Astrocyte (in vitro differentiated cells and primary cell): ENCODE measurements around the gene LGMN.
"Not testable (repeated sequence)": the region's sequence is repeated elsewhere in the genome, so short reads cannot be mapped to it uniquely, and the experiment has no call there.

Experiments used
- CTCF ChIP-seq: IDR thresholded peaks from 2 replicates; pipeline ENCODE4 v1.5.1; 2011; ENCODE audit warnings: low read depth, mild to moderate bottlenecking, inconsistent platforms, low read length, moderate library complexity; ENCODE audit not compliant: insufficient read depth
- EZH2 ChIP-seq: IDR thresholded peaks from 2 replicates; pipeline ENCODE4 v1.6.1; 2012; ENCODE audit warnings: mild to moderate bottlenecking, low read length, inconsistent platforms; ENCODE audit not compliant: insufficient read depth

GRCh38 chr14:92763666-92764631 is 15.5 kb upstream of the LGMN start:
- not testable (repeated sequence) for TF ChIP-seq CTCF, EZH2
